GM12874 (cell line): ENCODE data around the gene PRTN3.

Source experiments
- TF ChIP-seq, protein P1 (sequence below): IDR thresholded peaks from 2 replicates; pipeline ENCODE4 v1.5.1; 2011; ENCODE audit warnings: low read depth, mild to moderate bottlenecking, control low read depth, low read length, moderate library complexity; ENCODE audit not compliant: insufficient read depth

PRTN3 gene

DNA sequence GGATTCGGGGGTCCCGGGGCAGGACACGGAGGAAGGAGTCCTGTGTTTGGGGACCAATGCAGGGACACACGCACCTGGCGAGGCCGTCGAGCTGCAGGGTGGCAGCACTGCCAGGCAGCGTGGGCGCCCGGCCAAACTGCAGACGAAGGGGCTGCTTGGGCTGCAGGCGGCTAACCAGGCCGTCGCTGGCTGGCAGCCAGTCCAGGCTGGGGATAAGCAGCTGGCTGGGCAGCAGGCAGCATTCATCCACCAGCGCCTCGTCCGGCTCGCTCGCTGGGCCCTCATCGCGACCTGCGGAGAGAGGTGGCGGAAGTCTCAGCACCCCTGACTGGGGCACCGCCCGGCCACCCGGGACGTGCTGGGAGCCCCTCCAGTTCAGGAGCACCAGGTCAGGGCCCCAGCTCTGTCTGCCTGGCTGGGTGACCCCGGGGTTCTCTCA, 30.2 kb downstream of the PRTN3 start:
- TF ChIP-seq, protein P1, sequence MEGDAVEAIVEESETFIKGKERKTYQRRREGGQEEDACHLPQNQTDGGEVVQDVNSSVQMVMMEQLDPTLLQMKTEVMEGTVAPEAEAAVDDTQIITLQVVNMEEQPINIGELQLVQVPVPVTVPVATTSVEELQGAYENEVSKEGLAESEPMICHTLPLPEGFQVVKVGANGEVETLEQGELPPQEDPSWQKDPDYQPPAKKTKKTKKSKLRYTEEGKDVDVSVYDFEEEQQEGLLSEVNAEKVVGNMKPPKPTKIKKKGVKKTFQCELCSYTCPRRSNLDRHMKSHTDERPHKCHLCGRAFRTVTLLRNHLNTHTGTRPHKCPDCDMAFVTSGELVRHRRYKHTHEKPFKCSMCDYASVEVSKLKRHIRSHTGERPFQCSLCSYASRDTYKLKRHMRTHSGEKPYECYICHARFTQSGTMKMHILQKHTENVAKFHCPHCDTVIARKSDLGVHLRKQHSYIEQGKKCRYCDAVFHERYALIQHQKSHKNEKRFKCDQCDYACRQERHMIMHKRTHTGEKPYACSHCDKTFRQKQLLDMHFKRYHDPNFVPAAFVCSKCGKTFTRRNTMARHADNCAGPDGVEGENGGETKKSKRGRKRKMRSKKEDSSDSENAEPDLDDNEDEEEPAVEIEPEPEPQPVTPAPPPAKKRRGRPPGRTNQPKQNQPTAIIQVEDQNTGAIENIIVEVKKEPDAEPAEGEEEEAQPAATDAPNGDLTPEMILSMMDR, result no peak

DNA sequence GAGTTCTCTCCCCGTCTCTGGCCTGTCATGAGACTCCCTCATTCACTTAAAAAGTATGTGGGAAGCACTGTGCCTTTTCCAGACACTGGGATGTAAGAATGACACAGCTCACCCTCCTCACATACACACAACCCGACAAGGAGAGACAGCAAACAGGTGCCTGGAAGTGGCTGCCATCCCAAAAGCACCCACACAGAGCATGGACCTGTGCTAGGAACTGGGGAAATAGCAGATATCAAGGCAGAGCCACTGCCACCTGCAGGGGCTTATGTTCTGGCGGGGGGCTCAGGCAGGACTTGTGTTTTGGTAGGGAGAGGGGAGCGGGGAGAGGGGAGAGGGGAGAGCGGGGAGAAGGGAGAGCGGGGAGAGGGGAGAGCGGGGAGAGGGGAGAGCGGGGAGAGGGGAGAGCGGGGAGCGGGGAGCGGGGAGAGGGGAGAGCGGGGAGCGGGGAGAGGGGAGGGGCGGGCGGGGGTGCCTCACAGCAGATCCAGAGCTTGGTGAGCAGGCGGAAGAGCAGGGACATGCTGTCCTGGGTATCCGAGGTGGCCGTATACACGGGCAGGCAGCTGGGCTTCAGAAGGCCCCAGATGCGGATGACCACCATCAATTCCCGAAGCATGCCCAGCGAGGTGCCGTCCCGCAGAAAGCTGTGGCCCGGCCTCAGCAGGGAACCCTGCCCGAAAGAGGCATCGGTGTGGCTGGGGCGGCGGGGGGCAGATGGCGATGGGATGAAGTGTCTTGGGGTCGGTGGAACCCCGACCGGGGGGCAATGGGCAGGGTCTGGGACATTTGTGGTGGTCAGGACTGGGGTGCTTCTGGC, 30.9 kb downstream of the PRTN3 start:
- TF ChIP-seq, protein P1, result no peak

DNA sequence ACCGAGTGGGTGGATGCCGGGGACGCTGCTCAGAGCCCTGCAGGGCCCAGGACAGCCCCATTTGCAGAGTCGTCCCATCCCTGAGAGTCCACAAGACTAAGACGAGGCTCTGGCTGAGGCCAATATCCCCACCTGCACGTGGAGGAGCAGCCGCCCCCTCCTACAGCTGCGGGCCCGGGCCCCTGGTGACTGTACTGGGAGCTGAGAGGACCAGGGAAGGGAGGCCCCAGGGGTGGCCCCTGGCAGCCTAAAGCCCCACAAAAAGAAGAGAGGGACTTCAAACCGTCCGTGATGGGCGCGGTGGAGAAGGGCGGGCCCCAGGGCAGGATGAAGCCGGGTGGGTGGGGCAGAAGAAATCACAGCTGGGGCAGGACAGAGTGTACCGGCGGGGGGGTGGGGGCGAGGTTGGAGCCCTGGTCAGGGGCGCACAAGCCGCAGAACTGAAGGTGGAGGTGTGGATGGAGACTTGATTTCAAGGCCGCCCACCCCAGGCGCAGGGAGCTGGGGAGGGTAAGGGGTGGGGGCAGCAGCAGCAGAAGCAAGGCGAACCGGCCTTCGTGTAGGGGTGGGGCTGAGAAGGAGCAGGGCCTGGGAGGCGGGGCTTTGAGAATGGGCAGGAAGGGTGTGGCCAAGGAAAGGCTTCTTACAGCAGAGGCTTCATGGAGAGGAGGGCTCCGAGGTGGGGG, 31.6 kb downstream of the PRTN3 start:
- TF ChIP-seq, protein P1, result no peak

- TF ChIP-seq, protein P1, result no peak
Observed at GRCh38 chr19:873084-873483, 32.3 kb downstream of the PRTN3 start.

DNA sequence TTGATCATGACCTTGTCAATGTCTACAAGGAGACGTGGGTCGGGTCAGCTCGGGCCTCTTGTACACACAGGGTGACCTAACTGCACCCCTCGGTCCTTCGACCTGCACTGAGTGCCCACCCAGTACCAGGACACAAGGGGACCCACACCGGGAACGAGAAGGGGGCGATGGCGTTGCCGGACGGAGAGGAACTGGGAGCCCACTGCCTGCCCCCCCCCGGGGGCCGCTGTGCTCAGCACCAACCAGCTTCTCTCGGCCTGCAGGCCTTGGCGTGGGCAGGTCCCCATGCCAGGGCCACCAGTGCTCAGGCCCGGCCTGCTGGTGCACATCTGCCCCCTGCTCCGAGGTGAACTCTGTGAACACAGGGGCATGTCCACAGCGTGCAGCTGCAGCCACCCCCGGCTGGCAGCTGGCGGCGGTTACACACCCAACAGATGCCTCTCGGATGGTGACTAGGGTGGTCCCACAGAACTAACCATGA, 32.8 kb downstream of the PRTN3 start:
- TF ChIP-seq, protein P1, result no peak

DNA sequence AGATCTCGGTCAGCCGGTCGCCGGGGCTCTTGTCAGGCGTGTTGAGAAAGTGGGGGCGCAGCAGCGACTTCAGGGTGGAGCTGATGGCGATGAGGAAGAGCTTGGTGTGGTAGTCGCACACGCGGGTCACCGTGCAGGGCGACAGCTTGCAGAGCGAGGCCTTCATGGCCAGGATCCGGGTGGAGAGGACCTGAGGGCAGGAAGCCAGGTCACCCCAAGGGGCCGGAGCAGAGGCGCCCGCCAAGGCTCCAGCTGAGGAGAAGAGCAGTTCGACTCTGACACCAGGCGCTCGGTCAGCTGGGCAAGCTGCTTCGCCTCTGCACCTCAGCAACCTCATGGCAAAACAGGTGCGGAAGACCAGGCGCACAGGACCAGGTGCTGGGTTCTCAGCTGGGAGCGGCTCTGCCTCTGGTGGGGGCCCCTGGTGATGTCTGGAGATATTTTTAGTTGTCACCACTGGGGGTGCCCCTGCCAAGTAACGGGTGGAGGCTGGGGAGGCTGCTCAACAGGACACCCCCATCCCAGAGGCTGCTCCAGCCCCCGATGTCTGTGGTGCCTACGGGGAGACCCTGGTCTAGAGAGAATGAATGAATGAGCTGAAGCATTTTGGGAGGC, 34.6 kb downstream of the PRTN3 start:
- TF ChIP-seq, protein P1, result no peak

DNA sequence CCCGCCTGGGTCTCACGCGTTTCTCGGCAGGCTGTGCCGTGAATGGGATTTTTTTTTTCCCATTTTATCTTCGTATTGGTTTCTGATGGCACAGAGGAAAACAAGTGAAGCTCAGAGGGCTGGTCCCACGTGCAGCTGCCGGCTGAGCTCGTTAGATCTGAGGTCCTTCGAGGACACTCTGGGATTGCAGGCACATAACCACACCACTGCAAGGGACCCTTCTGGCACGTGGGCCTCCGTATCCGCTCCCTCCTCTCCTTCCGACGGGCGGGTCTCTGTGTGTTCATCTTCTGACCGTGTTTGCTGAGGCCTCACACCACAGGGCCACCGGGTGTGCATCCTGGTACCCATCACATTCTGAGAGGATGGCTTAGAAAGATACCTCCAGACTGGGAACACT, 35.3 kb downstream of the PRTN3 start:
- TF ChIP-seq, protein P1, result no peak
